Measurements from ENCODE around the gene PMAIP1. TPM values are rescaled to one million over a fixed set of nuclear protein-coding genes. Genes with fewer than 3 reads are reported as not detected.

Gene PMAIP1
- polyA plus RNA-seq, 1 experiment = 57.1 TPM

GRCh38 chr18:59902131-59902992 is 2.6 kb downstream of the PMAIP1 start:
- Histone ChIP-seq H3K4me3 (ENCODE audit: low read depth, low read length) (peak overlapping the region; percentile 90), H3K27ac (ENCODE audit: low read depth, low read length) (peak overlapping the region; percentile 49), H3K9me3 (ENCODE audit: control insufficient read depth, insufficient read depth, low read length) (peaks cover 3% of the 10 kb centered on the region; the same call in 1 of the 2 replicates), H3K27me3 (ENCODE audit: control insufficient read depth, insufficient read depth, low read length) (no peaks in the 10 kb centered on the region)
- ChIA-PET CTCF (no interaction called here), POLR2A (no interaction called here)
- no peak for DNase-seq (ENCODE audit: low read depth, low spot score)
- no peak for TF ChIP-seq CTCF (IDR thresholded peaks at IDR 0.05; ENCODE audit: low read depth, low read length)

- no peak for TF ChIP-seq CTCF (IDR thresholded peaks at IDR 0.05; ENCODE audit: low read depth, low read length)
- no peak overlapping the region for H3K27ac ChIP-seq (ENCODE audit: low read depth, low read length)
- H3K4me3 ChIP-seq (ENCODE audit: low read depth, low read length) = peak overlapping the region; percentile 36
- no peak for DNase-seq (ENCODE audit: low read depth, low spot score)
- ChIA-PET POLR2A (no interaction called here), CTCF (no interaction called here)
- H3K27me3 ChIP-seq (ENCODE audit: control insufficient read depth, insufficient read depth, low read length) = no peaks in the 10 kb centered on the region
- peaks cover 3% of the 10 kb centered on the region; the same call in 1 of the 2 replicates for H3K9me3 ChIP-seq (ENCODE audit: control insufficient read depth, insufficient read depth, low read length)
Measured at GRCh38 chr18:59902993-59903610, 3.3 kb downstream of the PMAIP1 start.

- CTCF ChIA-PET = interaction anchor here (0.7 kb wide), 1 partner anchor 14 kb away, joined by 3 read pairs; no protein-coding TSS in a partner anchor
Measured at GRCh38 chr18:59904011-59904601, 4.3 kb downstream of the PMAIP1 start.

GRCh38 chr18:59905686-59906091 is 5.9 kb downstream of the PMAIP1 start:
- Histone ChIP-seq H3K27ac (ENCODE audit: low read depth, low read length) (no peak overlapping the region), H3K27me3 (ENCODE audit: control insufficient read depth, insufficient read depth, low read length) (no peaks in the 10 kb centered on the region), H3K4me3 (ENCODE audit: low read depth, low read length) (no peak overlapping the region), H3K9me3 (ENCODE audit: control insufficient read depth, insufficient read depth, low read length) (no peaks in the 10 kb centered on the region)
- POLR2A ChIA-PET = interaction anchor here (1.8 kb wide), 1 partner anchor 14 kb away, joined by 6 read pairs; no protein-coding TSS in a partner anchor
- no peak for TF ChIP-seq CTCF (IDR thresholded peaks at IDR 0.05; ENCODE audit: low read depth, low read length)
- DNase-seq (ENCODE audit: low read depth, low spot score) = no peak
- CTCF ChIA-PET = interaction anchor here (1.0 to 1.4 kb wide), 2 partner anchors 447 to 598 kb away, joined by 3 to 5 read pairs; no protein-coding TSS in a partner anchor

More at GRCh38 chr18:59904011-59904601, 4.3 kb downstream of the PMAIP1 start:
- Histone ChIP-seq H3K27me3 (ENCODE audit: control insufficient read depth, insufficient read depth, low read length) (no peaks in the 10 kb centered on the region), H3K9me3 (ENCODE audit: control insufficient read depth, insufficient read depth, low read length) (no peaks in the 10 kb centered on the region; the same call in 1 of the 2 replicates), H3K27ac (ENCODE audit: low read depth, low read length) (peak overlapping the region; percentile 79), H3K4me3 (ENCODE audit: low read depth, low read length) (no peak overlapping the region)
- TF ChIP-seq CTCF (IDR thresholded peaks at IDR 0.05; ENCODE audit: low read depth, low read length) = no peak
- no peak for DNase-seq (ENCODE audit: low read depth, low spot score)
- POLR2A ChIA-PET = interaction anchor here (0.7 kb wide), 2 partner anchors 26 to 72 kb away, joined by 3 read pairs; no protein-coding TSS in a partner anchor
